Hepatocyte (in vitro differentiated cells): ENCODE results near the gene WLS. TPM values are rescaled to one million over a fixed set of nuclear protein-coding genes. Genes with fewer than 3 reads are reported as not detected.

Experiments
- DNase-seq: peaks from one replicate; pipeline ENCODE4 v3.0.0-alpha.2; 2016; ENCODE audit warnings: low spot score
- H2AFZ ChIP-seq: fragments of 200-600 bp; sonication (generic); 2 replicates; pipeline ENCODE4 v1.6.0; 2016; ENCODE audit warnings: antibody characterized with exemption, mild to moderate bottlenecking
- H3K27ac ChIP-seq: fragments of 200-600 bp; sonication (generic); 2 replicates; pipeline ENCODE4 v1.5.1; 2016; ENCODE audit warnings: mild to moderate bottlenecking
- H3K27me3 ChIP-seq: fragments of 200-600 bp; sonication (generic); 2 replicates; pipeline ENCODE4 v1.6.1; 2016
- H3K36me3 ChIP-seq: fragments of 200-600 bp; sonication (generic); replicated peaks from 2 replicates; pipeline ENCODE4 v1.5.1; 2016; ENCODE audit warnings: low read depth; ENCODE audit not compliant: insufficient read depth
- H3K4me1 ChIP-seq: fragments of 200-600 bp; sonication (generic); 2 replicates; pipeline ENCODE4 v1.5.1; 2016; ENCODE audit warnings: mild to moderate bottlenecking, moderate library complexity; ENCODE audit not compliant: insufficient read depth
- H3K4me2 ChIP-seq: fragments of 200-600 bp; sonication (generic); 2 replicates; pipeline ENCODE4 v1.6.0; 2016
- H3K4me3 ChIP-seq: fragments of 200-600 bp; sonication (generic); 2 replicates; pipeline ENCODE4 v1.5.1; 2016; ENCODE audit warnings: mild to moderate bottlenecking
- H3K79me2 ChIP-seq: fragments of 200-600 bp; sonication (generic); 2 replicates; pipeline ENCODE4 v1.6.0; 2017; ENCODE audit warnings: mild to moderate bottlenecking
- H3K9me2 ChIP-seq: fragments of 200-600 bp; sonication (generic); replicated peaks from 2 replicates; pipeline ENCODE4 v1.6.0; 2017; ENCODE audit warnings: mild to moderate bottlenecking; ENCODE audit not compliant: insufficient read depth
- H3K9me3 ChIP-seq: fragments of 200-600 bp; sonication (generic); 2 replicates; pipeline ENCODE4 v1.5.1; 2016; ENCODE audit warnings: low read depth, mild to moderate bottlenecking
- H4K20me1 ChIP-seq: fragments of 200-600 bp; sonication (generic); 2 replicates; pipeline ENCODE4 v1.6.0; 2016; ENCODE audit warnings: mild to moderate bottlenecking; ENCODE audit not compliant: insufficient read depth, poor library complexity, severe bottlenecking
- EZH2 ChIP-seq: fragments of 200-600 bp; sonication (generic); IDR thresholded peaks from 2 replicates; pipeline ENCODE4 v1.6.1; 2016; ENCODE audit warnings: antibody characterized with exemption, mild to moderate bottlenecking, borderline replicate concordance
- EZH2phosphoT487 ChIP-seq: fragments of 200-600 bp; sonication (generic); IDR thresholded peaks from one replicate; pipeline ENCODE4 v1.6.1; 2018; ENCODE audit warnings: antibody characterized with exemption, mild to moderate bottlenecking, low read depth, moderate library complexity; ENCODE audit not compliant: unreplicated experiment, severe bottlenecking
- WGBS: methylation state at CpG from one replicate; pipeline ENCODE4 v1.1.6; 2016; ENCODE audit warnings: low lambda C conversion rate; ENCODE audit errors: missing lambda C conversion rate; 5-methylcytosine and 5-hydroxymethylcytosine counted together
- polyA plus RNA-seq: library from polyadenylated mRNA; unstranded; fragments of >200 nt; fragmentation: Nextera tagmentation; extraction: Ambion mirVana; gene quantifications from 2 replicates; pipeline ENCODE4 v1.2.1, GENCODE V29; 2016
- total RNA-seq: library from RNA; depleted of rRNA; stranded (reverse); fragments of >200 nt; gene quantifications from 2 replicates; pipeline ENCODE4 v1.2.3, GENCODE V29; 2014
- TF ChIP-seq, protein P1 (sequence below): fragments of 200-600 bp; sonication (generic); IDR thresholded peaks from 2 replicates; pipeline ENCODE4 v1.5.1; 2016; ENCODE audit warnings: antibody characterized with exemption, mild to moderate bottlenecking; ENCODE audit not compliant: poor library complexity

The WLS gene
- total and polyA plus RNA-seq, 2 experiments from 2014 or later, result 79.9 to 102 TPM

- TF ChIP-seq, protein P1, sequence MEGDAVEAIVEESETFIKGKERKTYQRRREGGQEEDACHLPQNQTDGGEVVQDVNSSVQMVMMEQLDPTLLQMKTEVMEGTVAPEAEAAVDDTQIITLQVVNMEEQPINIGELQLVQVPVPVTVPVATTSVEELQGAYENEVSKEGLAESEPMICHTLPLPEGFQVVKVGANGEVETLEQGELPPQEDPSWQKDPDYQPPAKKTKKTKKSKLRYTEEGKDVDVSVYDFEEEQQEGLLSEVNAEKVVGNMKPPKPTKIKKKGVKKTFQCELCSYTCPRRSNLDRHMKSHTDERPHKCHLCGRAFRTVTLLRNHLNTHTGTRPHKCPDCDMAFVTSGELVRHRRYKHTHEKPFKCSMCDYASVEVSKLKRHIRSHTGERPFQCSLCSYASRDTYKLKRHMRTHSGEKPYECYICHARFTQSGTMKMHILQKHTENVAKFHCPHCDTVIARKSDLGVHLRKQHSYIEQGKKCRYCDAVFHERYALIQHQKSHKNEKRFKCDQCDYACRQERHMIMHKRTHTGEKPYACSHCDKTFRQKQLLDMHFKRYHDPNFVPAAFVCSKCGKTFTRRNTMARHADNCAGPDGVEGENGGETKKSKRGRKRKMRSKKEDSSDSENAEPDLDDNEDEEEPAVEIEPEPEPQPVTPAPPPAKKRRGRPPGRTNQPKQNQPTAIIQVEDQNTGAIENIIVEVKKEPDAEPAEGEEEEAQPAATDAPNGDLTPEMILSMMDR, result no peak
- no peak for TF ChIP-seq EZH2
- no peak for TF ChIP-seq EZH2phosphoT487
- no peak overlapping the region for H2AFZ ChIP-seq
- H3K4me2 ChIP-seq, result peak overlapping the region; percentile 66
- H4K20me1 ChIP-seq, result no peaks in the 10 kb centered on the region
- DNase-seq, result peak; percentile 52
- peaks cover 20% of the 10 kb centered on the region for H3K4me1 ChIP-seq
- H3K36me3 ChIP-seq, result no peaks in the 10 kb centered on the region
- no peak overlapping the region for H3K4me3 ChIP-seq
- H3K79me2 ChIP-seq, result no peaks in the 10 kb centered on the region
- peak overlapping the region; percentile 64 for H3K27ac ChIP-seq
- no peaks in the 10 kb centered on the region for H3K9me2 ChIP-seq
- no peaks in the 10 kb centered on the region for H3K9me3 ChIP-seq
- 76% methylated on average over 4 of the region's 4 CpGs for WGBS
- no peaks in the 10 kb centered on the region for H3K27me3 ChIP-seq
These were observed 130.5 kb downstream of the WLS start for GRCh38 chr1:68101829-68102228.

GRCh38 chr1:68100571-68100970 is 131.8 kb downstream of the WLS start:
- H3K4me2 ChIP-seq, result no peak overlapping the region
- no peaks in the 10 kb centered on the region for H3K79me2 ChIP-seq
- WGBS, result 74% methylated on average over 2 of the region's 2 CpGs
- no peak overlapping the region for H2AFZ ChIP-seq
- H3K27me3 ChIP-seq, result no peaks in the 10 kb centered on the region
- H4K20me1 ChIP-seq, result no peaks in the 10 kb centered on the region
- H3K4me1 ChIP-seq, result peaks cover 20% of the 10 kb centered on the region
- no peak overlapping the region for H3K4me3 ChIP-seq
- no peaks in the 10 kb centered on the region for H3K9me2 ChIP-seq
- H3K27ac ChIP-seq, result no peak overlapping the region
- no peaks in the 10 kb centered on the region for H3K36me3 ChIP-seq
- no peaks in the 10 kb centered on the region for H3K9me3 ChIP-seq
- TF ChIP-seq EZH2 (no peak), EZH2phosphoT487 (no peak)
- TF ChIP-seq, protein P1, result no peak
- DNase-seq, result no peak

- TF ChIP-seq EZH2phosphoT487 (no peak), EZH2 (no peak)
- TF ChIP-seq, protein P1, result no peak
- no peak for DNase-seq
- Histone ChIP-seq H2AFZ (no peak overlapping the region), H3K9me3 (no peaks in the 10 kb centered on the region), H3K4me2 (no peak overlapping the region), H4K20me1 (no peaks in the 10 kb centered on the region), H3K9me2 (no peaks in the 10 kb centered on the region), H3K4me3 (no peak overlapping the region), H3K4me1 (no peaks in the 10 kb centered on the region), H3K27ac (no peak overlapping the region), H3K36me3 (no peaks in the 10 kb centered on the region), H3K27me3 (no peaks in the 10 kb centered on the region), H3K79me2 (no peaks in the 10 kb centered on the region)
These were observed 138.6 kb downstream of the WLS start for GRCh38 chr1:68093737-68094136.

DNA sequence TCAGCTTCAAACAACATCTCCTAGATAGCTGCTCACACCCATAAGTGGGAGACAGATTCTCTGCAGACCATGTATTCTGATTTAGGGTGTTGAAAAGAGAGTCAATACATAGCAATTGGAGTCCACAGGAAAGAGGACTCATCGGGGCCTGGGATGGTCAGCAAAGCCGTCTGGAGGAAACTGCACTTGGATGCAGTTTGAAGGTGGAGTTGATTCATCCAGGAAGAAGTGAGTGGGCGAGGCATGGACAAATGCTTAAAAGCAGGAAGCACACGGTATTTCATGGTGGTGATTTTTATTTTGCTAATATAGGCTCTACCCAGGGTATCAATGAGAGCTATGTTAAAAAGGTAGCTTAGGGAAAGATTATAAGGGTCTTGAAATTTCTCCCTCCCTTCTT is 145.1 kb downstream of the WLS start:
- no peak for DNase-seq
- H2AFZ ChIP-seq, result no peak overlapping the region
- no peaks in the 10 kb centered on the region for H3K9me3 ChIP-seq
- H3K4me1 ChIP-seq, result no peaks in the 10 kb centered on the region
- no peak for TF ChIP-seq EZH2
- TF ChIP-seq, protein P1, result no peak
- H3K9me2 ChIP-seq, result no peaks in the 10 kb centered on the region
- no peaks in the 10 kb centered on the region for H3K27me3 ChIP-seq
- H3K27ac ChIP-seq, result no peak overlapping the region
- H3K4me3 ChIP-seq, result no peak overlapping the region
- no peaks in the 10 kb centered on the region for H3K36me3 ChIP-seq
- no peaks in the 10 kb centered on the region for H3K79me2 ChIP-seq
- no peaks in the 10 kb centered on the region for H4K20me1 ChIP-seq
- no peak overlapping the region for H3K4me2 ChIP-seq
- 92% methylated on average over 4 of the region's 4 CpGs for WGBS
